ENCODE data around the gene ZNF750.

ZNF750 gene

DNA sequence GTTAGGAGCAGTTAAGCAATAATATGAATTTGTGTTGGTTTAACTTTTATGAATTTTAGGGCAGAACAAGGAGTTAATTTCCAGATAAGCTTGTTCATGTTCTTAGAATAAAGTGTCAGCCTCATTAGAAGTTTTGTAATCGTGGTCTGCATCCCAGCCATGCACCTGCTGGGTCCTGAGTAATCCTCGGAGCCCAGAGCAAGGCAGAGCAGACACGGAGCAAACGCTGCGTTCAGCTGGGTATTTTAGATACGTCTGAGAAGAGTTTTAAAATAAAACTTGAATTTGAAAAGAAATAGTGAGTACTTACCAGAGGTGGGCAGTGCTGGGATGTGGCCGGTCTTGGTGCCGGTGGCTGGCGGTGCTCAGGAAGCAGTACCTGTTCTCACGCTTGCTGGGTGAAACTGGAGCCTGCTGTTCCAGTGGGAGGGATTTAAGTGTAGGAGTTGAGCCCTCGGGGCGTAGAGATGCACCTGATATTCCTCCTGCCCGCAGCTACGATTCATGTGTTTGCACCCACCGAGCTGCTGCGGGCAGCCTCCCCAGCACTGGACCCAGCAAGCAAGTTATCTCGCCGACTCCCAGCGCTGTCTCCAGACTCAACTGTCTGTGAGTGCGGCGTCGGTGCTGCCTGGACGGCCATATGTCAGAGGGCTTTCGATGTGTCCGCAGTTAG, at the start of gene ZNF750:
ZNF750 (minus strand) TSS at position 406 of the 676 bp plus-strand sequence. CDS start 7,568 bp downstream, outside the sequence.
- no peak for DNase-seq

DNA sequence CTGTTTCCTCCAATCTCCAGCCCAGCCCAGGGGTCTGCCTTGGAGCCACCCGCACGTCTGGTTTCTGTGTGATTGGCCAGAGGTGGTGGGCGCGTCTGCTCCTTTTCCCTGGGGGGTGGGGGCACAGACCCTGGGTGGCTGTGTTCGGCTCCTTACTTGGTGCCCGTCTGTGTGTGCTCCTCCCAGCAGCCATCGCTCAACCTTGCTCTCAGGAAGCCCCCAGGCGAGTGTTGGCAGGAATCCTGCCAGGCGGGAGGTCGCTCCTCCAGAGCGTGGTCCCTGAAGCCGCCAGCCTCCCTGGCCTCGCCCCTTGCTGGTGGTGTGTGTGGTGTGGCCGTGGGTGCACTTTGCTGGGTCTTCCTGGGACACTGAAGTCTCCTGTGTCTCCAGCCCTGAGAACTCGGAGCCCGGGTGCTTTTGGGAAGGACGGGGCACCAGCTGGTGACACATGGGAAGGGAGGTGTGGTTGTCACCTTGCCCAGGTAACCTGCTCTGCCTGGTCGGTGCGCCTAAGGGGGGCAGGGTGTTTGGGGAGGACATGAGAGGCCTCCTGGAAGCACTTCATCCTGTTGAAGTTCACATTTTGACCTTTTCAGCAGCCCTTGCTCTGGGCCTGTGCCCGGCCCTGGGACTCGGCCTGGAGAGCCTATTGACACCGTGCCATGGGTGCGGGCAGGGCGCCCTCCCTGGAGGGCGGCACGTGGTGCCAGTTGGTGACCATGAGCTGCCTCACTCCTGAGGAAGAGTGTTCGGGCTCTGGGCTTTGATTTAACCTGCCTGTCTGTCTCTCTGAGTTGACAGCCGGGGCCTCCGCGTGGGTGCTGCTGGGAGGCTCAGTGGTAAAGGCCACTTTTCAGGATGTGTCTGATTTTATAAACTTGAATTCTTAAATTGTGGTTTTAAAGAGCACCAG, 49.0 kb upstream of the ZNF750 start:
- DNase-seq: no peak

DNA sequence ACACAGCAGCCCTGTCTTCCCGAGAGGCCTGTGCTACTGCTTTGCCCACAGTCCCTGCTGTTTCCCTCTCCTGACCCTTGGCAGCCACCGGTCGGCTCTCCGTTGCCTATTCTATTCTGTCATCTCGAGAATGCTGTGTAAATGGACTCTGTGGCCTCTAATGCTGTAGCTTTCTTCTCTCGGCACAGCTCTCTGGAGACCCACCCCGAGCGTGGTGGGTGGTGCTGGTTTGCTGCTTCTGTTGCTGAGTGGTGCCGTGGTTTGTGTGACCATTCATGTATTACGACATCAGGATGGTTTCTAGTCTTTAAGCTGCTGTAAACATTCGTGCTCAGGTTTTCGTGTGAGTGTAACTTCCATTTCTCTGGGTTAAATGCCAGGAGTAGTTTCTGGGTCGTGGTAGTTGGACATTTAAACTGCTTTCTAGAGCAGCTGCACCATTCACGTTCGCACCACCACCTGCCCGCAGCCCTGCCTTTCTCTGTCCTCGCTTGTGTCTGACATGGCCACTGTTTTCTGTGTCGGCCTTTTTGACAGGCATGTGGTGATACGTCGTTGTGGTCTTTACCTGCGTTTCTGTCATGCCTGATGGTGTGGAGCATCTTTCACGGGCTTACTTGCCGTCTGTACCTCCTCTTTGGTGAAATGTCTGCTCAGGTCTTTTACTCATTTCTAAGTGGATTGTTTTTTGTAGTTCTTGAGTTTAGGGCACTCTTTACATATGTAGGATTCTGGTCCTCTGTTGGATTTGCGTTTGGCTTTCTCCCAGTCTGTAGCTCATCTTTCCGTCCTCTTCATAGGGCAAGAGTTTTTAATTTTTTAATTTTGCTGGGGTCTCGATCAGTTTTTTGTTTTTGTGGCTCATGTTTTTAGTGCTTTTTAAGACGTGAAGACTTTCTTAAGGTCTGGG, 47.7 kb upstream of the ZNF750 start:
- DNase-seq: no peak

DNA sequence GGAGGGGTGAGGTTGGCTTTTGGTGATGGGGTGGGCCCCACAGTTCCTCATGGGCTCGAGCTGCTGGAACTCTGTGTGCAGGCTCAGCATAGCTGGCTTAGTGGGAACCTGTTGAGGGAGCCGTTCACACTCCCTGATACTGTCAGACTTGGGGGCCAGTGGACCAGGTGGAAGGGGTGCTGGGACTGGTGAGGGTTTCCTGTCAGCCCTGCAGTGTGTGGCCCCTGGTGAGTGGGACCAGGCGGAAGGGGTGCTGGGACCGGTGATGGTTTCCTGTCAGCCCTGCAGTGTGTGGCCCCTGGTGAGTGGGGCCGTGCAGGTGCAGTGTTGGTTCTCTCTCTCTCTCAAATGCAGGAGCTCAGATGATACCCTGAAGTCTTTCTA, 45.1 kb upstream of the ZNF750 start:
- peak; percentile 57 for DNase-seq

GRCh38 chr17:82884341-82884969, 44.6 kb upstream of the ZNF750 start:
- peak; percentile 33 for DNase-seq

DNA sequence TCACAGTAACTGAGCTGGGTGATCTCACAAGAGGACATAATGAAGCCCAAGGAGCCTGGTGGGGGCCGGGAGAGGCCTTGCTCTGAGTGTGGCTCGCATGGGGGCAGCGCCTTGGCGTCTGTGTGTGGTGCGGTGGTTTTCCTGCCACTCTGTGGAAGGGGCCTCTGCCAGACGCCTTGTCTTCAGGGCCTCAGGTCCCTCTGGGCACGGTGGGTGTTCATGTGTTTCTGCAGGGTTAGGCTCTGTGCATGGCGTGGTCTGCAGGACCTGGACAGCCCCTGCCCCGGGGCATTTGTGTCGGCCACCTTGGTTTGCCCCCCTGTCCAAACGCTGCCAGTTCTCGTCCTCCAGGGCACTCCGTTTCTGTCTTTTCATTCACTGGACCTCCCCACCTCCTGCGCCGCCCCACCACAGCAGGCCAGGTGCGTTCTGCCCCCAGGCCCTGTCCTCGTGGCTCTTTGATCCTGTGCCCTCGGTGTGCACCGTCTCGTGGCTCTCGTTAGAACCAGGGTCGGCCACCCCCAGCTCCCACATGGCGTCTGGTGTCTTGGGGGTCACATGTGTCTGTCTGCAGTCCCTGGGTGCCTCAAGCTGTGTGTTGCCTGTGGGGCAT, 43.7 kb upstream of the ZNF750 start:
- no peak for DNase-seq

- DNase-seq: peak; percentile 87
Observed at GRCh38 chr17:82882715-82883418, 43.0 kb upstream of the ZNF750 start.

- no peak for DNase-seq
Observed at GRCh38 chr17:82881900-82882714, 42.3 kb upstream of the ZNF750 start.

DNA sequence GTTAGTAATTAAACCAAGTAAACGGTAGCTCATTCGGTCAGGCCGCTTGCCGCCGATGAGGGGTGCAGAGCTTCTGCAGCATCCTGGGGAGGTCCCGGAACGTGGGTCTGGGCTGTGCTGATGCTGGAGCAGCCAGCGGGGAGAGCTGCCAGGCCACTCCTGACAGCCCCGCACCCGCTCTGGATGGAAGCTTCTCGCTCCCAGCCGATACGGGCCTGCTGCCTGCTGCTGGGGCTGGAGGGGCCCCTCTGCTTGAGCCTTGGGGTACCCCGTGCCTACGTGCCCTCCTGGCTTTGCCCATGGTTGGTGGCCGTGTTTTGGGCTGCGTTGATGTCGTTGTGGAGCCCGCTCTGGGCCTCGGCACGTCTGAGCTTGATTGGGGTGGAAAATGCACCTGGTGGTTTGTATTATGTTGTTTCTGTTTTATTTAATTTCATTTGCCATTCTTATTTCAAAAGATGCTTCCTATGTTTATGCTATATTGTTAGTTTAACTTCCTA, 41.6 kb upstream of the ZNF750 start:
- no peak for DNase-seq

- DNase-seq: no peak
Observed at GRCh38 chr17:82880620-82881323, 41.0 kb upstream of the ZNF750 start.

DNA sequence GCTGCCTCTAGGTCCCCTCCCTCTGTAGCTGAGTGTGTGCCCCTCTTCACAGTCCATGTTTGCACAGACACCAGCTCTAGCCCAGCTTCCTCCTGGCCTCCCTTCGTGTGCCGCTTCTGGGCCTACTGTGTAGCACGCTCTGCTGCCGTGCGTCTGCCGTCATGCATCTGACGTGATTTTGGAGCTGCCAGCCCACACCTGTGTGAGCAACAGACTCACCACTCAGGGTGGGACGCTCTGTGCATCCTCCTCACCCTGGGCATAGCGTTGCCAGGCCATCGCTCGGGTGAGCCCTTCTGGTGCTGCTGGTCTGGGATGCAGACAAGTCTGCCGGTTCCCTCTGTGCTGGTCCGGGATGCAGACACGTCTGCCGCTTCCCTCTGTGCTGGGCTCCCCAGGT, 39.4 kb upstream of the ZNF750 start:
- no peak for DNase-seq

GRCh38 chr17:82878527-82878926, 38.7 kb upstream of the ZNF750 start:
- DNase-seq: no peak

GRCh38 chr17:82876602-82877379, 37.0 kb upstream of the ZNF750 start:
- no peak for DNase-seq

- no peak for DNase-seq
Observed at GRCh38 chr17:82876149-82876548, 36.3 kb upstream of the ZNF750 start.

GRCh38 chr17:82875407-82875856, 35.6 kb upstream of the ZNF750 start:
- DNase-seq: no peak

GRCh38 chr17:82874011-82874835, 34.4 kb upstream of the ZNF750 start:
- no peak for DNase-seq

GRCh38 chr17:82873521-82873920, 33.7 kb upstream of the ZNF750 start:
- no peak for DNase-seq
